Neural crest cell (in vitro differentiated cells): ENCODE measurements around the gene EIPR1. TPM values are rescaled to one million over a fixed set of nuclear protein-coding genes. Genes with fewer than 3 reads are reported as not detected.
A peak's percentile ranks its signal among the peaks of the same experiment; 100 is the strongest.

ENCODE experiments used
- DNase-seq: peaks from one replicate; pipeline ENCODE4 v3.0.0; 2021; ENCODE audit warnings: low read depth, mixed read lengths, low spot score
- H3K27ac Mint-ChIP-seq: one replicate; pipeline ENCODE4 v1.8.0; 2021; ENCODE audit warnings: mild to moderate bottlenecking, mixed read lengths; ENCODE audit not compliant: unreplicated experiment
- H3K27me3 Mint-ChIP-seq: 2 replicates; pipeline ENCODE4 v1.8.0; 2021; ENCODE audit warnings: low read depth, mild to moderate bottlenecking, mixed read lengths
- H3K36me3 Mint-ChIP-seq: 2 replicates; pipeline ENCODE4 v1.8.0; 2021; ENCODE audit warnings: low read depth, mild to moderate bottlenecking, mixed read lengths
- H3K4me1 Mint-ChIP-seq: 2 replicates; pipeline ENCODE4 v1.8.0; 2021; ENCODE audit warnings: mixed read lengths
- H3K4me3 Mint-ChIP-seq: one replicate; pipeline ENCODE4 v1.8.0; 2021; ENCODE audit warnings: mild to moderate bottlenecking, mixed read lengths
- H3K9me3 Mint-ChIP-seq: 2 replicates; pipeline ENCODE4 v1.8.0; 2021; ENCODE audit warnings: mixed read lengths
- total RNA-seq: library from RNA; stranded (reverse); gene quantifications from 2 replicates; pipeline ENCODE4 v1.2.1, GENCODE V29; 2021
- TF ChIP-seq, protein P1 (sequence below): fragments of 200-600 bp; sonication (generic); conservative IDR thresholded peaks from 2 replicates; pipeline ENCODE4 v1.5.0; 2021; ENCODE audit warnings: antibody characterized with exemption, mild to moderate bottlenecking

EIPR1 gene
- total RNA-seq, 1 donor from 2014 or later = 33.0 TPM

DNA sequence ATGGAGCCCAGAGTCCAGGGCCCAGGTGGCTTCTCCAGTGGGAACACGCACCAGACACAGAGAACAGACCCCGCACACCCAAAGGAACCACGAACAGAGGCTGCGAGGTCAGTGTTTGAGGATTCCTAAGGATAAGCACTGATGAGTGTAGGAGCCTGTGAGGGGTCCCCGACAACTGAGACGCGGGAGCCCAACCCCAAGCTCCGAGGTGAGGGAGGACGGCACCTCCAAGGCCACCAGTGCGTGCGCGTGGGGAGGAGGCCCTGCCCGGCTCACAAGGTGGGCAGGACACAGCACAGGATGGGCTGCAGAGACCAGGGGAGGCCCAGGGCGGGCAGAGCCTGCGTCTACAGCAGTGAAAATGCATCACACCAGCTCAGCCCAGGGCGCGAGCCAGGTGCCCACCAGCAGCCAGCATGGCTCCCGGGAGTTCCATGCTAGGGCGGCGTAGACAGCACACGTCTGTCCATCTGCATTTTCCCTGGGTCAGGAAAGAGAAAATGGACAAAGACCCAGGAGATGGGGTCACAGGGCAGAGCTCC is 189.1 kb downstream of the EIPR1 start:
- peak overlapping the region; percentile 62 for H3K27ac Mint-ChIP-seq
- H3K9me3 Mint-ChIP-seq = no peaks in the 10 kb centered on the region
- H3K4me1 Mint-ChIP-seq = peaks cover 8% of the 10 kb centered on the region
- H3K4me3 Mint-ChIP-seq = no peak overlapping the region
- TF ChIP-seq, protein P1, sequence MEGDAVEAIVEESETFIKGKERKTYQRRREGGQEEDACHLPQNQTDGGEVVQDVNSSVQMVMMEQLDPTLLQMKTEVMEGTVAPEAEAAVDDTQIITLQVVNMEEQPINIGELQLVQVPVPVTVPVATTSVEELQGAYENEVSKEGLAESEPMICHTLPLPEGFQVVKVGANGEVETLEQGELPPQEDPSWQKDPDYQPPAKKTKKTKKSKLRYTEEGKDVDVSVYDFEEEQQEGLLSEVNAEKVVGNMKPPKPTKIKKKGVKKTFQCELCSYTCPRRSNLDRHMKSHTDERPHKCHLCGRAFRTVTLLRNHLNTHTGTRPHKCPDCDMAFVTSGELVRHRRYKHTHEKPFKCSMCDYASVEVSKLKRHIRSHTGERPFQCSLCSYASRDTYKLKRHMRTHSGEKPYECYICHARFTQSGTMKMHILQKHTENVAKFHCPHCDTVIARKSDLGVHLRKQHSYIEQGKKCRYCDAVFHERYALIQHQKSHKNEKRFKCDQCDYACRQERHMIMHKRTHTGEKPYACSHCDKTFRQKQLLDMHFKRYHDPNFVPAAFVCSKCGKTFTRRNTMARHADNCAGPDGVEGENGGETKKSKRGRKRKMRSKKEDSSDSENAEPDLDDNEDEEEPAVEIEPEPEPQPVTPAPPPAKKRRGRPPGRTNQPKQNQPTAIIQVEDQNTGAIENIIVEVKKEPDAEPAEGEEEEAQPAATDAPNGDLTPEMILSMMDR = no peak
- peaks cover 4% of the 10 kb centered on the region for H3K36me3 Mint-ChIP-seq
- no peaks in the 10 kb centered on the region for H3K27me3 Mint-ChIP-seq
- DNase-seq = no peak

DNA sequence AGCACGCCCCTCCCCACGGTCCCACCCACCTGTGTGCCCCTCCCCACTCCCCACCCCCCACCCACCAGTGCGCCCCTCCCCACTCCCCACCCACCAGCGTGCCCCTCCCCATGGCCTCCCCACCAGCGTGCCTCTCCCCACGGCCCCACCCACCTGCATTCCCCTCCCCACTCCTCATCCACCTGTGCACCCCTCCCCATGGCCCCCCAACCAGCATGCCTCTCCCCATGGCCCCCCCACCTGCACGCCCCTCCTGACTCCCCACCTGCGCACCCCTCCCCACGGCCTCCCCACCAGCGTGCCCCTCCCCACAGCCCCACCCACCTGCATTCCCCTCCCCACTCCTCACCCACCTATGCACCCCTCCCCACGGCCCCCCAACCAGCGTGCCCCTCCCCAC is 190.2 kb downstream of the EIPR1 start:
- Mint-ChIP-seq H3K27me3 (no peaks in the 10 kb centered on the region), H3K27ac (no peak overlapping the region), H3K9me3 (no peaks in the 10 kb centered on the region), H3K4me1 (peaks cover 8% of the 10 kb centered on the region), H3K4me3 (no peak overlapping the region), H3K36me3 (peaks cover 4% of the 10 kb centered on the region)
- no peak for DNase-seq
- TF ChIP-seq, protein P1 = no peak

DNA sequence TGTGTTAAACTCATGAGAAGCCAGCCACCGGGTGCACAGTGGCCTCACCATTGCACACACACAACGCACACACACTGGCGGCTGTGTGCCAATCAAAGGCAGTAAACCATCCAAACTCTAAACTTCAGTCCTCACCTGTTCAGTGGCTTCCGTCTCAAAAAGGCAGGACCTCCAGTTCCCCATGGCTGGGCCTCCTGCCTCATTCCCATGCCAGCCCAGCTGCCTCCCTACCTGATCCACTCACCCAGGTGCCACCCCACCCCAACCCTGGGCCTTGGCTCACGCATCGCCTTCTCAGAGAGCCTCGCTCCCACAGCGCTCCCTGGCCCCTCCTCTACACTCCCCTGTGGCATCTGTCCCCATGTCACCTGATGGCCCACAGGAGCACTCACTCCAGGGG is 190.9 kb downstream of the EIPR1 start:
- no peak for DNase-seq
- no peaks in the 10 kb centered on the region for H3K9me3 Mint-ChIP-seq
- no peak overlapping the region for H3K4me3 Mint-ChIP-seq
- H3K36me3 Mint-ChIP-seq = peaks cover 8% of the 10 kb centered on the region
- peaks cover 8% of the 10 kb centered on the region for H3K4me1 Mint-ChIP-seq
- no peak overlapping the region for H3K27ac Mint-ChIP-seq
- no peaks in the 10 kb centered on the region for H3K27me3 Mint-ChIP-seq
- TF ChIP-seq, protein P1 = no peak

DNA sequence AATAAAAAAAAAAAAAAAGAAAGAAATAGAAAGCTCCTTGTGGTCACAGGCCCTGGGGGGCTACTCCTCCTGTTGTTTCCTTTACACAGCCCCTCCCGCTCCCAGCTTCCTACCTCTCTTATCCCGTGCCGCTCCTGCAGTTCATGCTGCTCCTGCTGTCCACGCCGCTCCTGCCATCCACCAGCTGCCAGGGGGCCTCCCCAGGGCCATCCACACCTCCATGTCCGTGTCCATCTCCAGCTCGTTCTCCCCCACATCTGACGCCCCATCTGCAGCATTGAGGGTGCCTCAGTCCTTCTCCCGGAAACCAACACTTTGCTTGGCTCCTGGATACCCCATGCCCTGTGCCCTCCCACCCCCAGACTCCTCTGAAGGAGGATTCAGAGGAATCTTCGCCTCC is 191.7 kb downstream of the EIPR1 start:
- peaks cover 3% of the 10 kb centered on the region for H3K9me3 Mint-ChIP-seq
- no peak overlapping the region for H3K4me3 Mint-ChIP-seq
- no peaks in the 10 kb centered on the region for H3K27me3 Mint-ChIP-seq
- DNase-seq = no peak
- peaks cover 15% of the 10 kb centered on the region for H3K36me3 Mint-ChIP-seq
- TF ChIP-seq, protein P1 = no peak
- H3K27ac Mint-ChIP-seq = peak overlapping the region; percentile 50
- H3K4me1 Mint-ChIP-seq = peaks cover 8% of the 10 kb centered on the region

DNA sequence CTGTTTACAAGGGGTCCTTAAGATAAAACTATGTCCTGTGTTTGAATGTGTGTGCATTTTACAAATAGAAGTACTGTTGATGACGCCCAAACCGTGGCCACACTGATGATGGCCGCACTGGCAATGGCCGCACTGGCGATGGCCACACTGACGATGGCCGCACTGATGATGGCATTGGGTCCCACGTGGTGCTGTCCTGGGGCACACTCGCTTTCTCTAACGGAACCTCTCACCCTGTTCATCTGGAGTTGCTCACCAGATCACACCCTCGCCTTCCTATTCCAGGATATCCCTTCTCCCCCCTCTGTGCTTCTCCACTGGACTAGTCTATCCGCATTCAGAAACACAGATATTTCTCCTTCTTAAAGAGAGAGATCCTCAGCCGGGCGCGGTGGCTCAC is 192.4 kb downstream of the EIPR1 start:
- DNase-seq = no peak
- TF ChIP-seq, protein P1 = no peak
- peaks cover 8% of the 10 kb centered on the region for H3K4me1 Mint-ChIP-seq
- peaks cover 7% of the 10 kb centered on the region for H3K9me3 Mint-ChIP-seq
- peaks cover 21% of the 10 kb centered on the region for H3K36me3 Mint-ChIP-seq
- no peaks in the 10 kb centered on the region for H3K27me3 Mint-ChIP-seq
- H3K27ac Mint-ChIP-seq = no peak overlapping the region
- H3K4me3 Mint-ChIP-seq = no peak overlapping the region

DNA sequence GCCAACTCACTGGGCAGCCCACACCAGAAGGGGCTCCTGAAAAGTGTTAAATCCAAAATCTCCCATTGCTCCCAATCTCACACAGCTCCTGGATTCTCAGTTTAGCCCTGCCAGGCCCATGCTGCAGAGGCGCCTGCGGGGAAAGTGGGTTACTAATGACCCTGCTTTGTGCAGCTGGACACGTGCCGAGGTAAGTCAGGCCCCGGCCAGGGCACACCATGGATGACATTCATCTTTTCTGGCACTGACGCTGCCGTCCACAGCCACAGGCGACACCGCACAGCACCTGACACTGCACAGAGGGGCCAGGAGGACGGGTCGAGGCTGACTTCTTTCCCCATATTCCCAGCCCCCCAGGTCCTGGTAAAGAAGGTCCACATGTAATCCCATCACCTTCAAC is 193.5 kb downstream of the EIPR1 start:
- peaks cover 7% of the 10 kb centered on the region for H3K4me1 Mint-ChIP-seq
- TF ChIP-seq, protein P1 = no peak
- H3K36me3 Mint-ChIP-seq = peaks cover 23% of the 10 kb centered on the region
- H3K27me3 Mint-ChIP-seq = no peaks in the 10 kb centered on the region
- no peak overlapping the region for H3K4me3 Mint-ChIP-seq
- no peak for DNase-seq
- peak overlapping the region; percentile 67 for H3K27ac Mint-ChIP-seq
- H3K9me3 Mint-ChIP-seq = peaks cover 8% of the 10 kb centered on the region
